GM21723 (cell line): ENCODE results near the gene GARNL3.

Source experiments
- ATAC-seq: cut with Tn5 transposase; IDR thresholded peaks from one replicate; pipeline ENCODE4 v1.9.1; 2021; ENCODE audit warnings: mild to moderate bottlenecking, moderate library complexity; ENCODE audit not compliant: unreplicated experiment

GARNL3 gene

GRCh38 chr9:127233989-127234388, 30.6 kb upstream of the GARNL3 start:
- no peak for ATAC-seq

- ATAC-seq = no peak
Observed at GRCh38 chr9:127237801-127238200, 26.8 kb upstream of the GARNL3 start.

GRCh38 chr9:127241354-127241753, 23.2 kb upstream of the GARNL3 start:
- ATAC-seq = no peak

GRCh38 chr9:127244609-127245601, 19.7 kb upstream of the GARNL3 start:
- peak; percentile 99 for ATAC-seq

GRCh38 chr9:127245637-127246164, 18.9 kb upstream of the GARNL3 start:
- no peak for ATAC-seq

GRCh38 chr9:127248241-127248640, 16.3 kb upstream of the GARNL3 start:
- ATAC-seq = no peak

- no peak for ATAC-seq
Observed at GRCh38 chr9:127249877-127250276, 14.7 kb upstream of the GARNL3 start.

- no peak for ATAC-seq
Observed at GRCh38 chr9:127250896-127251391, 13.6 kb upstream of the GARNL3 start.

- ATAC-seq = no peak
Observed at GRCh38 chr9:127252410-127253318, 11.9 kb upstream of the GARNL3 start.

GRCh38 chr9:127253446-127253845, 11.1 kb upstream of the GARNL3 start:
- ATAC-seq = no peak

- no peak for ATAC-seq
Observed at GRCh38 chr9:127255692-127256091, 8.9 kb upstream of the GARNL3 start.

- ATAC-seq = no peak
Observed at GRCh38 chr9:127256324-127256723, 8.2 kb upstream of the GARNL3 start.

GRCh38 chr9:127258606-127259471, 5.7 kb upstream of the GARNL3 start:
- ATAC-seq = no peak

GRCh38 chr9:127262602-127263001, 2.0 kb upstream of the GARNL3 start:
- no peak for ATAC-seq

- ATAC-seq = no peak
Observed at GRCh38 chr9:127263237-127263636, 1.3 kb upstream of the GARNL3 start.

- ATAC-seq = no peak
Observed at GRCh38 chr9:127263664-127264063, 910 bp upstream of the GARNL3 start.

- ATAC-seq = peak; percentile 55
Observed at GRCh38 chr9:127267793-127268525, 3.4 kb downstream of the GARNL3 start.

- no peak for ATAC-seq
Observed at GRCh38 chr9:127269449-127269848, 4.9 kb downstream of the GARNL3 start.

- no peak for ATAC-seq
Observed at GRCh38 chr9:127273326-127273725, 8.8 kb downstream of the GARNL3 start.
